SK-N-SH (cell line): ENCODE results near the gene OSBP2. TPM values are rescaled to one million over a fixed set of nuclear protein-coding genes. Genes with fewer than 3 reads are reported as not detected.

Source experiments
- CTCF ChIA-PET: fragments of 300-600, 350-600 bp; formaldehyde crosslinking; extraction: SDS; loops from one replicate; lab custom pipeline; 2021; lab: Yijun Ruan, JAX
- POLR2A ChIA-PET: fragments of 350-600 bp; sonication (Branson Sonifier 250); formaldehyde crosslinking; extraction: SDS; loops from one replicate; lab custom pipeline; 2020; ENCODE audit warnings: antibody characterized with exemption, inconsistent platforms; lab: Yijun Ruan, JAX
- DNase-seq: peaks from one replicate; pipeline ENCODE4 v3.0.0; 2012
- H2AFZ ChIP-seq: fragments of 200-600 bp; sonication (generic); 2 replicates; pipeline ENCODE4 v1.8.1; 2016; ENCODE audit warnings: antibody characterized with exemption, mild to moderate bottlenecking, low read depth
- H3F3A ChIP-seq: fragments of 200-600 bp; sonication (generic); replicated peaks from 2 replicates; pipeline ENCODE3; 2016; ENCODE audit warnings: antibody characterized with exemption, mild to moderate bottlenecking; ENCODE audit not compliant: insufficient read depth
- H3K27ac ChIP-seq, 2 experiments: fragments of 200-500 bp in 1 of 2; fragments of 200-600 bp in 1 of 2; sonication (Bioruptor generic) in 1 of 2; sonication (generic), shearing (Covaris generic) in 1 of 2; 2 replicates each; pipeline versions ENCODE4 v1.5.1 to v1.6.1; 2014 to 2016; ENCODE audit warnings: low read depth in 2 of 2, inconsistent platforms in 1 of 2, low read length in 1 of 2, mild to moderate bottlenecking in 1 of 2, mixed read lengths in 1 of 2
- H3K27me3 ChIP-seq: fragments of 200-600 bp; sonication (generic), shearing (Covaris generic); 2 replicates; pipeline ENCODE4 v1.6.1; 2016; ENCODE audit warnings: mixed run types; ENCODE audit not compliant: insufficient read depth
- H3K36me3 ChIP-seq, 2 experiments: fragments of 200-500 bp in 1 of 2; fragments of 200-600 bp in 1 of 2; sonication (Bioruptor generic) in 1 of 2; sonication (generic) in 1 of 2; replicated peaks in 1 of 2; 2 replicates each; pipeline versions ENCODE3 to v1.5.1; 2014 to 2016; ENCODE audit warnings: low read length in 1 of 2, mild to moderate bottlenecking in 1 of 2; ENCODE audit not compliant: insufficient read depth in 2 of 2, control insufficient read depth in 1 of 2
- H3K4me1 ChIP-seq, 2 experiments: fragments of 200-500 bp in 1 of 2; fragments of 200-600 bp in 1 of 2; sonication (Bioruptor generic) in 1 of 2; sonication (generic), shearing (Covaris generic) in 1 of 2; 2 replicates each; pipeline versions ENCODE4 v1.5.1 to v1.6.1; 2014 to 2016; ENCODE audit warnings: low read depth in 1 of 2, low read length in 1 of 2, mixed run types in 1 of 2; ENCODE audit not compliant: insufficient read depth in 2 of 2, control insufficient read depth in 1 of 2
- H3K4me2 ChIP-seq: fragments of 200-600 bp; sonication (generic), shearing (Covaris generic); 2 replicates; pipeline ENCODE4 v1.6.1; 2017; ENCODE audit warnings: mixed run types
- H3K4me3 ChIP-seq, 2 experiments: fragments of 200-500 bp in 1 of 2; fragments of 200-600 bp in 1 of 2; sonication (Bioruptor generic) in 1 of 2; sonication (generic), shearing (Covaris generic) in 1 of 2; 2 replicates each; pipeline versions ENCODE4 v1.5.1 to v1.8.1; 2014 to 2016; ENCODE audit warnings: low read depth in 2 of 2, inconsistent platforms in 1 of 2, low read length in 1 of 2, mild to moderate bottlenecking in 1 of 2, mixed read lengths in 1 of 2, moderate library complexity in 1 of 2
- H3K79me2 ChIP-seq: fragments of 200-600 bp; sonication (generic); 2 replicates; pipeline ENCODE4 v1.8.1; 2017; ENCODE audit warnings: mild to moderate bottlenecking; ENCODE audit not compliant: insufficient read depth
- H3K9ac ChIP-seq: fragments of 200-600 bp; sonication (generic); 2 replicates; pipeline ENCODE4 v1.6.1; 2017; ENCODE audit warnings: mixed run types
- H3K9me2 ChIP-seq: fragments of 200-600 bp; sonication (generic); 2 replicates; pipeline ENCODE4 v1.6.1; 2017; ENCODE audit warnings: mixed run types
- H3K9me3 ChIP-seq: fragments of 200-600 bp; sonication (generic); 2 replicates; pipeline ENCODE4 v1.6.1; 2017; ENCODE audit warnings: mixed run types, mild to moderate bottlenecking, moderate library complexity
- H4K20me1 ChIP-seq: fragments of 200-600 bp; sonication (generic); 2 replicates; pipeline ENCODE4 v1.6.1; 2017; ENCODE audit warnings: mild to moderate bottlenecking, mixed run types; ENCODE audit not compliant: insufficient read depth
- CHD2 ChIP-seq: fragments of 150-350 bp; IDR thresholded peaks from 2 replicates; pipeline ENCODE4 v1.6.1; 2018; ENCODE audit warnings: low read length; ENCODE audit not compliant: partially characterized antibody
- FOXJ3 ChIP-seq: sonication (generic); formaldehyde crosslinking; IDR thresholded peaks from 2 replicates; pipeline ENCODE4 v1.5.1; 2020; ENCODE audit warnings: mild to moderate bottlenecking, missing genetic modification reagents
- FOXM1 ChIP-seq: IDR thresholded peaks from 2 replicates; pipeline ENCODE4 v1.4.0; 2012; ENCODE audit warnings: low read depth, mild to moderate bottlenecking
- GABPA ChIP-seq: IDR thresholded peaks from 2 replicates; pipeline ENCODE4 v1.4.0; 2012; ENCODE audit warnings: low read depth, mild to moderate bottlenecking
- GATA2 ChIP-seq: sonication (generic); formaldehyde crosslinking; IDR thresholded peaks from 2 replicates; pipeline ENCODE4 v1.5.0; 2020; ENCODE audit warnings: mild to moderate bottlenecking, missing genetic modification reagents
- RFX5 ChIP-seq: IDR thresholded peaks from 2 replicates; pipeline ENCODE4 v1.6.1; 2012; ENCODE audit warnings: mild to moderate bottlenecking, improper control_type of control experiment, low read length
- RXRA ChIP-seq: IDR thresholded peaks from 2 replicates; pipeline ENCODE4 v1.4.0; 2012; ENCODE audit warnings: low read depth, mild to moderate bottlenecking, borderline replicate concordance
- SIN3A ChIP-seq: IDR thresholded peaks from 2 replicates; pipeline ENCODE4 v1.6.1; 2012; ENCODE audit warnings: low read depth, mild to moderate bottlenecking, low read length, moderate library complexity, borderline replicate concordance
- TEAD4 ChIP-seq: IDR thresholded peaks from 2 replicates; pipeline ENCODE4 v1.4.0; 2012; ENCODE audit warnings: mild to moderate bottlenecking, borderline replicate concordance; ENCODE audit not compliant: insufficient read depth
- WGBS: methylation state at CpG from one replicate; pipeline ENCODE4 v1.1.6; 2017; ENCODE audit warnings: low lambda C conversion rate; 5-methylcytosine and 5-hydroxymethylcytosine counted together
- polyA plus RNA-seq, 3 experiments: library from polyadenylated mRNA; depleted of rRNA; stranded (reverse); fragments of >200 nt; gene quantifications; 2 replicates each; pipeline ENCODE4 v1.2.3, GENCODE V29; 2012
- TF ChIP-seq, protein P1 (sequence below): IDR thresholded peaks from 2 replicates; pipeline ENCODE4; 2012
- TF ChIP-seq, protein P2 (sequence below): IDR thresholded peaks from 2 replicates; pipeline ENCODE4 v1.4.0; 2012; ENCODE audit warnings: low read depth, borderline replicate concordance
- TF ChIP-seq, protein P3 (sequence below): fragments of 200-600 bp; sonication (generic); IDR thresholded peaks from 2 replicates; pipeline ENCODE4 v1.6.1; 2017; ENCODE audit warnings: antibody characterized with exemption, mild to moderate bottlenecking, moderate library complexity
- TF ChIP-seq, protein P4 (sequence below): IDR thresholded peaks from 2 replicates; pipeline ENCODE4 v1.6.1; 2012; ENCODE audit warnings: mild to moderate bottlenecking, low read depth, low read length, moderate library complexity

Gene OSBP2
- polyA plus RNA-seq, 1 of the 3 experiments (the other 2 are of a cell fraction) = 3.1 TPM

DNA sequence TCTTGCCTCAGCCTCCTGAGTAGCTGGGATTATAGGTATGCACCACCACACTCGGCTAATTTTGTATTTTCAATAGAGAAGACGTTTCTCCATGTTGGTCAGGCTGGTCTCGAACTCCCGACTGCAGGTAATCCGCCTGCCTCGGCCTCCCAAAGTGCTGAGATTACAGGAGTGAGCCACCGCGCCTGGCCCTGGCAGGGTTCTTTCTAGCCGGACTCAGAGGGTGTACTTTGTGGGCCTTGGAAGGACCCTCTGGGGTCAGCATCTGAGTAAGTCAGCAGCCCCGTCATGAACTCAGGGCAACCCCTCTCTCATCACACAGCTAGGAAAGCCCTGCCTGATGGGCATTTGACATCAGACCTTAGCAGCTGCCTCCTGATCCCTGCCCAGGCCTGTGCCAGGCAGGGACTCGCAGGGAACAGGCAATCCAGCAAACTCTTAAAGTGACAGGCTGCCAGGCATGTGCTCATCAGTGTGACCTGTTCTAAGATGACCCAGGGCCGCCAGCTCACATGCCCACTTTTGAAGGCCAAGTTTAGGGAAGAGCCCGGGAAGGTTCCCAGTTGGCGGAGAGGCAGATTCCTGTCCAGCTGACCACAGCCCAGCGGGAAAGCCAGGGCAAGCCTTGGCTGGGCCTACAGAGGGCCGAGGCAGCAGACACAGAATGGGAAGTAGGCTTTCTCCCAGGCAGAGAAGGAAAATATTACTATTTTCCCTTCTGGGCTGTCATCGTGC lies 181.0 kb downstream of the OSBP2 start (continued):
- TF ChIP-seq, protein P1, sequence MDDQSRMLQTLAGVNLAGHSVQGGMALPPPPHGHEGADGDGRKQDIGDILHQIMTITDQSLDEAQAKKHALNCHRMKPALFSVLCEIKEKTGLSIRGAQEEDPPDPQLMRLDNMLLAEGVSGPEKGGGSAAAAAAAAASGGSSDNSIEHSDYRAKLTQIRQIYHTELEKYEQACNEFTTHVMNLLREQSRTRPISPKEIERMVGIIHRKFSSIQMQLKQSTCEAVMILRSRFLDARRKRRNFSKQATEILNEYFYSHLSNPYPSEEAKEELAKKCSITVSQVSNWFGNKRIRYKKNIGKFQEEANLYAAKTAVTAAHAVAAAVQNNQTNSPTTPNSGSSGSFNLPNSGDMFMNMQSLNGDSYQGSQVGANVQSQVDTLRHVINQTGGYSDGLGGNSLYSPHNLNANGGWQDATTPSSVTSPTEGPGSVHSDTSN = no peak
- TF ChIP-seq, protein P2, sequence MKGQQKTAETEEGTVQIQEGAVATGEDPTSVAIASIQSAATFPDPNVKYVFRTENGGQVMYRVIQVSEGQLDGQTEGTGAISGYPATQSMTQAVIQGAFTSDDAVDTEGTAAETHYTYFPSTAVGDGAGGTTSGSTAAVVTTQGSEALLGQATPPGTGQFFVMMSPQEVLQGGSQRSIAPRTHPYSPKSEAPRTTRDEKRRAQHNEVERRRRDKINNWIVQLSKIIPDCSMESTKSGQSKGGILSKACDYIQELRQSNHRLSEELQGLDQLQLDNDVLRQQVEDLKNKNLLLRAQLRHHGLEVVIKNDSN = no peak
- TF ChIP-seq TEAD4 = no peak
- no peak for TF ChIP-seq RFX5
- no peak for TF ChIP-seq FOXJ3 (CRISPR knock-in tag)

DNA sequence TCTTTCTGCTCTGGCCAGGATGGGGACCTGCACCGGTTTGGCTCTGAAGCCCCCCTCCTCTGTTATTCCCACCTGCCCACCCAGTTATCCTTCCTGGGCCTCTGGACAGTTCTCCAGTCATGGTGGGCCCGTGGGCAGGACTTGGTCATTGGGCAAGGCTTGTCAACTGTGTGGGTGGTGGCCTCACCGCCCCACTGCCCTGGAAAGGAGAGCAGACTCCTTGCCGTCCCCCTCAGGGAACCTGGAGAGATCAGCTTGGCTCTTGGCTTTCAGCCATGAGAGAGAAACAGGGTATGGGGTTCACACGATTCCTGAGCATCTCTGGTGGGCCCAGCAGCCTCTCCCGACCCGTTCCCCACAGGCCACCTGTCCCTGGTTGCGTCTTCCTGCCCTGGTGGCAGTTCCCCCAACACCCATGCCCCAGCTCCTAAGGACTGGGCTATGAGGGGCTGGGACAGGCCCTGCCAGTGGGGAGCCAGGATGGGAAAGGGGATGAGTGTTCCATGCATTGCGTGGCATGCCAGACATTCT lies 181.6 kb downstream of the OSBP2 start:
- no peaks in the 10 kb centered on the region for H3K9me2 ChIP-seq
- WGBS = 75% methylated on average over 4 of the region's 9 CpGs
- POLR2A ChIA-PET = no interaction called here
- no peak overlapping the region for H3K4me2 ChIP-seq
- H3K36me3 ChIP-seq = no peaks in the 10 kb centered on the region
- CTCF ChIA-PET = interaction anchor here (0.7 to 1.5 kb wide), 4 partner anchors 8 to 43 kb away, joined by 3 to 7 read pairs (median 3); no protein-coding TSS in a partner anchor
- peak; percentile 41 for DNase-seq
- H3K27ac ChIP-seq = peak overlapping the region in 1 of 2 experiments; percentile 76; a peak in 2 of 4 replicates
- H3K4me1 ChIP-seq = peaks cover 0 to 63% of the 10 kb centered on the region in 2 experiments; a peak in 1 of 4 replicates
- no peaks in the 10 kb centered on the region for H3F3A ChIP-seq
- H3K27me3 ChIP-seq = no peaks in the 10 kb centered on the region
- H2AFZ ChIP-seq = no peak overlapping the region
- no peak overlapping the region for H3K9ac ChIP-seq
- no peak overlapping the region for H3K4me3 ChIP-seq
- no peaks in the 10 kb centered on the region for H4K20me1 ChIP-seq
- H3K9me3 ChIP-seq = no peaks in the 10 kb centered on the region
- TF ChIP-seq FOXJ3 (CRISPR knock-in tag) (no peak), CHD2 (no peak), RXRA (no peak), GABPA (no peak), FOXM1 (no peak), SIN3A (no peak), GATA2 (CRISPR knock-in tag) (no peak)
- TF ChIP-seq, protein P3, sequence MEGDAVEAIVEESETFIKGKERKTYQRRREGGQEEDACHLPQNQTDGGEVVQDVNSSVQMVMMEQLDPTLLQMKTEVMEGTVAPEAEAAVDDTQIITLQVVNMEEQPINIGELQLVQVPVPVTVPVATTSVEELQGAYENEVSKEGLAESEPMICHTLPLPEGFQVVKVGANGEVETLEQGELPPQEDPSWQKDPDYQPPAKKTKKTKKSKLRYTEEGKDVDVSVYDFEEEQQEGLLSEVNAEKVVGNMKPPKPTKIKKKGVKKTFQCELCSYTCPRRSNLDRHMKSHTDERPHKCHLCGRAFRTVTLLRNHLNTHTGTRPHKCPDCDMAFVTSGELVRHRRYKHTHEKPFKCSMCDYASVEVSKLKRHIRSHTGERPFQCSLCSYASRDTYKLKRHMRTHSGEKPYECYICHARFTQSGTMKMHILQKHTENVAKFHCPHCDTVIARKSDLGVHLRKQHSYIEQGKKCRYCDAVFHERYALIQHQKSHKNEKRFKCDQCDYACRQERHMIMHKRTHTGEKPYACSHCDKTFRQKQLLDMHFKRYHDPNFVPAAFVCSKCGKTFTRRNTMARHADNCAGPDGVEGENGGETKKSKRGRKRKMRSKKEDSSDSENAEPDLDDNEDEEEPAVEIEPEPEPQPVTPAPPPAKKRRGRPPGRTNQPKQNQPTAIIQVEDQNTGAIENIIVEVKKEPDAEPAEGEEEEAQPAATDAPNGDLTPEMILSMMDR = no peak
- TF ChIP-seq, protein P4, sequence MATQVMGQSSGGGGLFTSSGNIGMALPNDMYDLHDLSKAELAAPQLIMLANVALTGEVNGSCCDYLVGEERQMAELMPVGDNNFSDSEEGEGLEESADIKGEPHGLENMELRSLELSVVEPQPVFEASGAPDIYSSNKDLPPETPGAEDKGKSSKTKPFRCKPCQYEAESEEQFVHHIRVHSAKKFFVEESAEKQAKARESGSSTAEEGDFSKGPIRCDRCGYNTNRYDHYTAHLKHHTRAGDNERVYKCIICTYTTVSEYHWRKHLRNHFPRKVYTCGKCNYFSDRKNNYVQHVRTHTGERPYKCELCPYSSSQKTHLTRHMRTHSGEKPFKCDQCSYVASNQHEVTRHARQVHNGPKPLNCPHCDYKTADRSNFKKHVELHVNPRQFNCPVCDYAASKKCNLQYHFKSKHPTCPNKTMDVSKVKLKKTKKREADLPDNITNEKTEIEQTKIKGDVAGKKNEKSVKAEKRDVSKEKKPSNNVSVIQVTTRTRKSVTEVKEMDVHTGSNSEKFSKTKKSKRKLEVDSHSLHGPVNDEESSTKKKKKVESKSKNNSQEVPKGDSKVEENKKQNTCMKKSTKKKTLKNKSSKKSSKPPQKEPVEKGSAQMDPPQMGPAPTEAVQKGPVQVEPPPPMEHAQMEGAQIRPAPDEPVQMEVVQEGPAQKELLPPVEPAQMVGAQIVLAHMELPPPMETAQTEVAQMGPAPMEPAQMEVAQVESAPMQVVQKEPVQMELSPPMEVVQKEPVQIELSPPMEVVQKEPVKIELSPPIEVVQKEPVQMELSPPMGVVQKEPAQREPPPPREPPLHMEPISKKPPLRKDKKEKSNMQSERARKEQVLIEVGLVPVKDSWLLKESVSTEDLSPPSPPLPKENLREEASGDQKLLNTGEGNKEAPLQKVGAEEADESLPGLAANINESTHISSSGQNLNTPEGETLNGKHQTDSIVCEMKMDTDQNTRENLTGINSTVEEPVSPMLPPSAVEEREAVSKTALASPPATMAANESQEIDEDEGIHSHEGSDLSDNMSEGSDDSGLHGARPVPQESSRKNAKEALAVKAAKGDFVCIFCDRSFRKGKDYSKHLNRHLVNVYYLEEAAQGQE = no peak
- no peaks in the 10 kb centered on the region for H3K79me2 ChIP-seq
